ENCODE measurements around the gene BBS2. TPM values are rescaled to one million over a fixed set of nuclear protein-coding genes. Genes with fewer than 3 reads are reported as not detected.

Gene BBS2
- total RNA-seq, 3 donors from 2014 or later (not counting 1 experiment from before 2014, with no cell fraction given) = 36.8 to 40.3 (median 38.2) TPM

DNA sequence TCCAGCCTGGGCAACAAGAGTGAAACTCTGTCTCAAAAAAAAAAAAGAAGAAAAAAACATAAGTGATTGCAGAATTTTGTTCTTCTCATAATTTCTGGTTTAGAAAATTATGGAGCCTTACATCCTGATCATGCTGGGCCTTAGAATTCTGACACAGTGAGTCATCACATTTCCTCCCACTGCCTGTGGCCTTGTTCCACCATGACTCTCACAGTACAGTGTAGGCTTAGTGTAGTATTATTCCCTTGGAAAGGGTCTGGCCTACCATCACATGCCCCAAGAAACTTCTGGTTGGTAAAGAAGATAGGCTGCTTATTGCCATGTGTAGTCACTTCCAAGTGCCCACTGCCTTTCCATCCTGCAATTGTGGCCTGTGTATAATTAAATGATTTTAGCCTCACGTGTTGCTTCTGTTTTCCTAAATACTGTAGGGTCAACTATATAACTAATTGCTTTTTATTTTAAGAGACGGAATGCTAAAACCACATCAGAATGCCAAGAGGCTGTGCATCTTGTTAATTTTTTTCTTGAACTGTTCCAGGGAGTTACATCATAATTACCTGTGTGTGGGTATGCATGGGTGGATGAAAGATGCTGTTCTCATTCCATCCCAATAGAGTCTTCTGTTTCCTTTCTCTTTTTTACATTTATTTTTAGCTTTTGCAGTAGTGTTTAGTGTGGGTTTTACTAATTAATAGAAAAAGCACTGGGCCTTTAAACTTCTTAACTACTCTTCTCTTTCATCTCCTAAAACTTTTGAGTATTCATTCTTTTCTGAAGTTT is 42.5 kb downstream of the BBS2 start:
- H3K36me3 Mint-ChIP-seq = peaks cover 18% of the 10 kb centered on the region
- H3K4me3 Mint-ChIP-seq = no peak overlapping the region
- DNase-seq (no peak), ATAC-seq (no peak)
- WGBS (ENCODE audit: insufficient coverage) = 100% methylated on average over 1 of the region's 2 CpGs
- H3K4me1 Mint-ChIP-seq = no peaks in the 10 kb centered on the region
- H3K27ac Mint-ChIP-seq = peak overlapping the region; percentile 45 to 50
- H3K9me3 ChIP-seq (ENCODE audit: control insufficient read depth, insufficient read depth, low read length) = no peaks in the 10 kb centered on the region
- no peak overlapping the region for H3K27ac ChIP-seq (ENCODE audit: low read length)
- no peak overlapping the region for H3K4me3 ChIP-seq (ENCODE audit: low read length)
- TF ChIP-seq, protein P1, sequence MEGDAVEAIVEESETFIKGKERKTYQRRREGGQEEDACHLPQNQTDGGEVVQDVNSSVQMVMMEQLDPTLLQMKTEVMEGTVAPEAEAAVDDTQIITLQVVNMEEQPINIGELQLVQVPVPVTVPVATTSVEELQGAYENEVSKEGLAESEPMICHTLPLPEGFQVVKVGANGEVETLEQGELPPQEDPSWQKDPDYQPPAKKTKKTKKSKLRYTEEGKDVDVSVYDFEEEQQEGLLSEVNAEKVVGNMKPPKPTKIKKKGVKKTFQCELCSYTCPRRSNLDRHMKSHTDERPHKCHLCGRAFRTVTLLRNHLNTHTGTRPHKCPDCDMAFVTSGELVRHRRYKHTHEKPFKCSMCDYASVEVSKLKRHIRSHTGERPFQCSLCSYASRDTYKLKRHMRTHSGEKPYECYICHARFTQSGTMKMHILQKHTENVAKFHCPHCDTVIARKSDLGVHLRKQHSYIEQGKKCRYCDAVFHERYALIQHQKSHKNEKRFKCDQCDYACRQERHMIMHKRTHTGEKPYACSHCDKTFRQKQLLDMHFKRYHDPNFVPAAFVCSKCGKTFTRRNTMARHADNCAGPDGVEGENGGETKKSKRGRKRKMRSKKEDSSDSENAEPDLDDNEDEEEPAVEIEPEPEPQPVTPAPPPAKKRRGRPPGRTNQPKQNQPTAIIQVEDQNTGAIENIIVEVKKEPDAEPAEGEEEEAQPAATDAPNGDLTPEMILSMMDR (IDR thresholded peaks at IDR 0.05) = no peak
- H3K9me3 Mint-ChIP-seq = no peaks in the 10 kb centered on the region
- intact Hi-C loops (cut with micrococcal nuclease) = no loop called here
- H3K27me3 ChIP-seq (ENCODE audit: control insufficient read depth, insufficient read depth, low read length) = no peaks in the 10 kb centered on the region
- H3K36me3 ChIP-seq (ENCODE audit: control insufficient read depth, insufficient read depth, low read length) = peaks cover 53% of the 10 kb centered on the region
- H3K27me3 Mint-ChIP-seq (ENCODE audit: low read depth in 2 of 2) = no peaks in the 10 kb centered on the region
- no peaks in the 10 kb centered on the region for H3K4me1 ChIP-seq (ENCODE audit: control insufficient read depth, insufficient read depth, low read length)

DNA sequence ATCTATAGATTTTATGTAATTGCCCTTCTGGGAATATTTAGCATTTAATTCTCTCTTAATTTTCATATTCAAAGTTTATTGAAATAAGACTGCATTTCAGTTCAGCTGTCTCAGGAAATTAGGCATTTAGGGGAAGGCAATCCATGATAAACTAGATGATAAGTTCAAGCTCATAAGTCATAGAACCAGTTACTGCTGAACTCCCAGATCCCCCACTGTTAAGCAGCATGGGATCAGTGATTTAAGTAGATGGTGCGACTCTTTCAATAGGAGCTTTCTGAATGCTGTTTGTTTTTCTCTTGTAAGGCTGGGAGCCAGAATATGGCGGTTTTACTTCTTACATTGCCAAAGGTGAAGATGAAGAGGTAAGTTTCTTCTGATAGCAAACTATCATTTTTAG is 44.6 kb downstream of the BBS2 start:
- intact Hi-C loops (cut with micrococcal nuclease) = no loop called here
- no peaks in the 10 kb centered on the region for H3K4me1 ChIP-seq (ENCODE audit: control insufficient read depth, insufficient read depth, low read length)
- TF ChIP-seq, protein P1 (IDR thresholded peaks at IDR 0.05) = no peak
- 100% methylated on average over 1 of the region's 2 CpGs for WGBS (ENCODE audit: insufficient coverage)
- H3K9me3 Mint-ChIP-seq = no peaks in the 10 kb centered on the region
- DNase-seq (no peak), ATAC-seq (no peak)
- H3K4me1 Mint-ChIP-seq = no peaks in the 10 kb centered on the region
- H3K27me3 Mint-ChIP-seq (ENCODE audit: low read depth in 2 of 2) = no peaks in the 10 kb centered on the region
- no peak overlapping the region for H3K4me3 Mint-ChIP-seq
- H3K27ac Mint-ChIP-seq = no peak overlapping the region
- peaks cover 24% of the 10 kb centered on the region for H3K36me3 Mint-ChIP-seq
- no peak overlapping the region for H3K4me3 ChIP-seq (ENCODE audit: low read length)
- H3K27me3 ChIP-seq (ENCODE audit: control insufficient read depth, insufficient read depth, low read length) = no peaks in the 10 kb centered on the region
- no peak overlapping the region for H3K27ac ChIP-seq (ENCODE audit: low read length)
- no peaks in the 10 kb centered on the region for H3K9me3 ChIP-seq (ENCODE audit: control insufficient read depth, insufficient read depth, low read length)
- peaks cover 67% of the 10 kb centered on the region for H3K36me3 ChIP-seq (ENCODE audit: control insufficient read depth, insufficient read depth, low read length)

DNA sequence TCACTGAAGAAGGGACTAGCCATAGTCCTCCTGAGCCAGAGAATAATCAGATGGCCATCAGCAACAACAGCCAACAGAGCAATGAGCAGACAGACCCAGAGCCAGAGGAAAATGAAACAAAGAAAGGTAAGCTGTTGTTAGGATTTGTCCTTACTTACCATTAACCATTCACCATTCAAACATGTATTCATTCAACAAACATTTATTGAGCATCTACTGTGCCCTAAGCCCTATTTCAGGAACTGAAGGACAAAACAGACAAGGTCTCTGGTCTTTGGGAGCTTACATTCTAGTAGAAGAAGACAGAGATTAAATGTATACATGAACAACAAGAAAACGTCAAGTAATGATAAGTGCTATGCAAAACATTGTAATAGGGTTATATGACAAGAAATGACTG is 49.2 kb downstream of the BBS2 start:
- 100% methylated on average over 1 of the region's 1 CpG for WGBS (ENCODE audit: insufficient coverage)
- Mint-ChIP-seq H3K4me3 (no peak overlapping the region), H3K4me1 (no peaks in the 10 kb centered on the region), H3K9me3 (no peaks in the 10 kb centered on the region), H3K27ac (no peak overlapping the region), H3K36me3 (peaks cover 20% of the 10 kb centered on the region), H3K27me3 (ENCODE audit: low read depth in 2 of 2) (no peaks in the 10 kb centered on the region)
- TF ChIP-seq, protein P1 (IDR thresholded peaks at IDR 0.05) = no peak
- peaks cover 80% of the 10 kb centered on the region for H3K36me3 ChIP-seq (ENCODE audit: control insufficient read depth, insufficient read depth, low read length)
- H3K27me3 ChIP-seq (ENCODE audit: control insufficient read depth, insufficient read depth, low read length) = no peaks in the 10 kb centered on the region
- ATAC-seq = no peak
- intact Hi-C loops (cut with micrococcal nuclease) = no loop called here
- H3K4me3 ChIP-seq (ENCODE audit: low read length) = no peak overlapping the region
- no peak overlapping the region for H3K27ac ChIP-seq (ENCODE audit: low read length)
- DNase-seq = no peak
- H3K9me3 ChIP-seq (ENCODE audit: control insufficient read depth, insufficient read depth, low read length) = no peaks in the 10 kb centered on the region
- no peaks in the 10 kb centered on the region for H3K4me1 ChIP-seq (ENCODE audit: control insufficient read depth, insufficient read depth, low read length)

DNA sequence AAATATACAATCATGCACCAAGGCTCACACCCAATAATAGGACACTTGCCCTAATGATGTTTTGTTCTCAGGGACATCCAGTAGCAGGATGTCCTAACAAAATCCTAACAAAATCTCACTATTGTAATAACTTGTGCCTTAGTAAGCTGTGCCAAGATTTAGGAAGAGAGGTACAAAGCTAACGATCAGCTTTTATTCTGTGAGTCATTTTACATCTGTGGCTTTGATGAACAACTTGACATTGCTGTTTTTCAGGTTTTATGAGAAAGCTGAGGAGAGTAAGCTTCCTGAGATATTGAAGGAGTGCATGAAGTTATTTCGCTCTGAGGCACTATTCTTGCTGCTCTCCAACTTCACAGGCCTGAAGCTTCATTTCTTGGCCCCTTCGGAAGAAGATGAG is 49.6 kb downstream of the BBS2 start:
- 100% methylated on average over 3 of the region's 3 CpGs for WGBS (ENCODE audit: insufficient coverage)
- intact Hi-C loops (cut with micrococcal nuclease) = no loop called here
- no peaks in the 10 kb centered on the region for H3K9me3 ChIP-seq (ENCODE audit: control insufficient read depth, insufficient read depth, low read length)
- no peak overlapping the region for H3K27ac ChIP-seq (ENCODE audit: low read length)
- DNase-seq (no peak), ATAC-seq (no peak)
- no peaks in the 10 kb centered on the region for H3K4me1 ChIP-seq (ENCODE audit: control insufficient read depth, insufficient read depth, low read length)
- H3K27ac Mint-ChIP-seq = no peak overlapping the region
- peaks cover 80% of the 10 kb centered on the region for H3K36me3 ChIP-seq (ENCODE audit: control insufficient read depth, insufficient read depth, low read length)
- TF ChIP-seq, protein P1 (IDR thresholded peaks at IDR 0.05) = no peak
- H3K9me3 Mint-ChIP-seq = no peaks in the 10 kb centered on the region
- no peaks in the 10 kb centered on the region for H3K27me3 Mint-ChIP-seq (ENCODE audit: low read depth in 2 of 2)
- H3K4me1 Mint-ChIP-seq = no peaks in the 10 kb centered on the region
- H3K36me3 Mint-ChIP-seq = peaks cover 22% of the 10 kb centered on the region
- no peaks in the 10 kb centered on the region for H3K27me3 ChIP-seq (ENCODE audit: control insufficient read depth, insufficient read depth, low read length)
- H3K4me3 ChIP-seq (ENCODE audit: low read length) = no peak overlapping the region
- H3K4me3 Mint-ChIP-seq = no peak overlapping the region

Data from natural killer cell (primary cell).